IMR-90 (cell line): ENCODE data around the gene SLC6A16.

Source experiments
- CEBPB ChIP-seq: IDR thresholded peaks from 2 replicates; pipeline ENCODE4 v1.6.1; 2012; ENCODE audit warnings: low read depth, low read length, improper control_type of control experiment
- CHD1 ChIP-seq: IDR thresholded peaks from 2 replicates; pipeline ENCODE4 v1.6.1; 2012; ENCODE audit warnings: low read depth, low read length, improper control_type of control experiment
- FOS ChIP-seq: fragments of 150-350 bp; IDR thresholded peaks from 2 replicates; pipeline ENCODE4 v1.6.1; 2016; ENCODE audit warnings: low read depth, low read length
- MAZ ChIP-seq: IDR thresholded peaks from 2 replicates; pipeline ENCODE4 v1.6.1; 2012; ENCODE audit warnings: low read depth, mild to moderate bottlenecking, low read length, improper control_type of control experiment, moderate library complexity, borderline replicate concordance
- POLR2A ChIP-seq: IDR thresholded peaks from 2 replicates; pipeline ENCODE4 v1.6.1; 2012; ENCODE audit warnings: mild to moderate bottlenecking, low read depth, low read length
- RCOR1 ChIP-seq: IDR thresholded peaks from 2 replicates; pipeline ENCODE4 v1.6.1; 2012; ENCODE audit warnings: mild to moderate bottlenecking, low read length, improper control_type of control experiment; ENCODE audit not compliant: insufficient replicate concordance
- RFX5 ChIP-seq: IDR thresholded peaks from 2 replicates; pipeline ENCODE4 v1.8.0; 2012; ENCODE audit warnings: low read depth, mild to moderate bottlenecking, low read length, moderate library complexity
- TF ChIP-seq, protein P1 (sequence below): fragments of 150-350 bp; IDR thresholded peaks from 2 replicates; pipeline ENCODE4 v1.6.1; 2017; ENCODE audit warnings: mild to moderate bottlenecking, antibody characterized with exemption, low read length, low read depth
- TF ChIP-seq, protein P2 (sequence below): conservative IDR thresholded peaks from 2 replicates; pipeline ENCODE4 v1.5.1; 2012; ENCODE audit warnings: mild to moderate bottlenecking, low read depth, low read length, improper control_type of control experiment

DNA sequence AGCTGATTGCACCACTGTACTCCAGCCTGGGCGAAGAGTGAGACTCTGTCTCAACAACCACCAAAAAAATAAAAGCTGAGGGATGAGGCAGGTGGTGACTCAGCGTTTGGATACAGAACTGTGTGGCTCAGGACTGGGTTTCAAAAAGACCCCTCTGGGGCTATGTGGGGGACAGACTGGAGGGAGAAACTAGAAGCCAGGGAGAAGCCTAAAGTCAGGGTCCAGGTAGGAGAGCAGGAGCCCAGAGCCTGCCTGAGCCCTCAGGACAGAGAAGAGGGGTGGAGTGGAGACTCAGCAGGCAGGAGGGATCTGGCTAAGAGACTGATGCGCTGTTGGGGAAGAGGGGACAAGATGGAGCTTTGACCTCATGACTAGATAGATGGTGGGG, 8.4 kb upstream of the SLC6A16 start:
- TF ChIP-seq CEBPB: no peak
- TF ChIP-seq CHD1: no peak
- TF ChIP-seq, protein P1, sequence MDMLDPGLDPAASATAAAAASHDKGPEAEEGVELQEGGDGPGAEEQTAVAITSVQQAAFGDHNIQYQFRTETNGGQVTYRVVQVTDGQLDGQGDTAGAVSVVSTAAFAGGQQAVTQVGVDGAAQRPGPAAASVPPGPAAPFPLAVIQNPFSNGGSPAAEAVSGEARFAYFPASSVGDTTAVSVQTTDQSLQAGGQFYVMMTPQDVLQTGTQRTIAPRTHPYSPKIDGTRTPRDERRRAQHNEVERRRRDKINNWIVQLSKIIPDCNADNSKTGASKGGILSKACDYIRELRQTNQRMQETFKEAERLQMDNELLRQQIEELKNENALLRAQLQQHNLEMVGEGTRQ: no peak
- TF ChIP-seq, protein P2, sequence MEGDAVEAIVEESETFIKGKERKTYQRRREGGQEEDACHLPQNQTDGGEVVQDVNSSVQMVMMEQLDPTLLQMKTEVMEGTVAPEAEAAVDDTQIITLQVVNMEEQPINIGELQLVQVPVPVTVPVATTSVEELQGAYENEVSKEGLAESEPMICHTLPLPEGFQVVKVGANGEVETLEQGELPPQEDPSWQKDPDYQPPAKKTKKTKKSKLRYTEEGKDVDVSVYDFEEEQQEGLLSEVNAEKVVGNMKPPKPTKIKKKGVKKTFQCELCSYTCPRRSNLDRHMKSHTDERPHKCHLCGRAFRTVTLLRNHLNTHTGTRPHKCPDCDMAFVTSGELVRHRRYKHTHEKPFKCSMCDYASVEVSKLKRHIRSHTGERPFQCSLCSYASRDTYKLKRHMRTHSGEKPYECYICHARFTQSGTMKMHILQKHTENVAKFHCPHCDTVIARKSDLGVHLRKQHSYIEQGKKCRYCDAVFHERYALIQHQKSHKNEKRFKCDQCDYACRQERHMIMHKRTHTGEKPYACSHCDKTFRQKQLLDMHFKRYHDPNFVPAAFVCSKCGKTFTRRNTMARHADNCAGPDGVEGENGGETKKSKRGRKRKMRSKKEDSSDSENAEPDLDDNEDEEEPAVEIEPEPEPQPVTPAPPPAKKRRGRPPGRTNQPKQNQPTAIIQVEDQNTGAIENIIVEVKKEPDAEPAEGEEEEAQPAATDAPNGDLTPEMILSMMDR: no peak
- TF ChIP-seq RFX5: no peak
- TF ChIP-seq MAZ: no peak
- TF ChIP-seq RCOR1: no peak
- no peak for TF ChIP-seq FOS
- TF ChIP-seq POLR2A: no peak
